Epithelial cell of proximal tubule (primary cell): ENCODE results near the gene PCMT1. TPM values are rescaled to one million over a fixed set of nuclear protein-coding genes. Genes with fewer than 3 reads are reported as not detected.
"Not testable (repeated sequence)": the region's sequence is repeated elsewhere in the genome, so short reads cannot be mapped to it uniquely, and the experiment has no call there.

Source experiments
- DNase-seq: peaks from one replicate; pipeline ENCODE4 v3.0.0-alpha.2; 2011; ENCODE audit warnings: low read depth
- H3K4me3 ChIP-seq: 2 replicates; pipeline ENCODE4 v1.5.1; 2011; ENCODE audit warnings: low read depth, mild to moderate bottlenecking, low read length
- total RNA-seq: library from RNA; depleted of rRNA; stranded (reverse); fragments of >200 nt; gene quantifications from 2 replicates; pipeline ENCODE4 v1.2.3, GENCODE V29; 2015
- TF ChIP-seq, protein P1 (sequence below): conservative IDR thresholded peaks from 2 replicates; pipeline ENCODE4 v1.5.1; 2012; ENCODE audit warnings: low read depth, mild to moderate bottlenecking, low read length

PCMT1 gene
- total RNA-seq, 1 donor from 2014 or later: 110 TPM

DNA sequence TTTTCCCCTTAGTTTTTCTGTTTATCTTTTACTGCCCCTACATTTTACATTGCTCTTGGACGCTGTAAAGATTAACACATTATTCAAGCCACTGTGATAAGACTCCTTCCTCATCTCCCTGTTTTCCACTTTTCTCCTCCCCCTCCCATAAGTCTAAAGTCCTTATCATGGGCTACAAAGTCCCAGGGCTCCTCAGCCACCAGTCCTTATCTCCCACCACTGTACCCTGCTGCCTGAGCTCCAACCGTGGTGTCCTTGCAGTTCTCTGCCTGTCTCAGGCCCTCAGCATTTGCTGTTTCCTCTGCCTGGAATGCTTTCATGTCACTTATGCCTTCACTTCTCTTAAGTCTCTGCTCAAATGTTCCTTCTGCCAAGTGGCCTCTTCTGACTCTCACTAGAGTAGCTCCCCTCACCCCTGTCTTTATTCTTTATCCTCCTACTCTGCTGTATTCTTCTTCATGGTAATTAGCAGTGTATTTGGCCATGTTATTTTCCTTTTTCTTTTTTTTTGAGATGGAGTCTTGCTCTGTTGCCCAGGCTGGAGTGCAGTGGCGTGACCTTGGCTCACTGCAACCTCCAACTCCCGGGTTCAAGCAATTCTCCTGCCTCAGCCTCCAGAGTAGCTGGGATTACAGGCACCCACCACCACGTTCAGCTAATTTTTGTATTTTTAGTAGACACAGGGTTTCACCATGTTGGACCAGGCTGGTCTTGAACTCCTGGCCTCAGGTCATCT, 20.9 kb upstream of the PCMT1 start:
- TF ChIP-seq, protein P1, sequence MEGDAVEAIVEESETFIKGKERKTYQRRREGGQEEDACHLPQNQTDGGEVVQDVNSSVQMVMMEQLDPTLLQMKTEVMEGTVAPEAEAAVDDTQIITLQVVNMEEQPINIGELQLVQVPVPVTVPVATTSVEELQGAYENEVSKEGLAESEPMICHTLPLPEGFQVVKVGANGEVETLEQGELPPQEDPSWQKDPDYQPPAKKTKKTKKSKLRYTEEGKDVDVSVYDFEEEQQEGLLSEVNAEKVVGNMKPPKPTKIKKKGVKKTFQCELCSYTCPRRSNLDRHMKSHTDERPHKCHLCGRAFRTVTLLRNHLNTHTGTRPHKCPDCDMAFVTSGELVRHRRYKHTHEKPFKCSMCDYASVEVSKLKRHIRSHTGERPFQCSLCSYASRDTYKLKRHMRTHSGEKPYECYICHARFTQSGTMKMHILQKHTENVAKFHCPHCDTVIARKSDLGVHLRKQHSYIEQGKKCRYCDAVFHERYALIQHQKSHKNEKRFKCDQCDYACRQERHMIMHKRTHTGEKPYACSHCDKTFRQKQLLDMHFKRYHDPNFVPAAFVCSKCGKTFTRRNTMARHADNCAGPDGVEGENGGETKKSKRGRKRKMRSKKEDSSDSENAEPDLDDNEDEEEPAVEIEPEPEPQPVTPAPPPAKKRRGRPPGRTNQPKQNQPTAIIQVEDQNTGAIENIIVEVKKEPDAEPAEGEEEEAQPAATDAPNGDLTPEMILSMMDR: no peak
- DNase-seq: no peak
- no peak overlapping the region for H3K4me3 ChIP-seq

DNA sequence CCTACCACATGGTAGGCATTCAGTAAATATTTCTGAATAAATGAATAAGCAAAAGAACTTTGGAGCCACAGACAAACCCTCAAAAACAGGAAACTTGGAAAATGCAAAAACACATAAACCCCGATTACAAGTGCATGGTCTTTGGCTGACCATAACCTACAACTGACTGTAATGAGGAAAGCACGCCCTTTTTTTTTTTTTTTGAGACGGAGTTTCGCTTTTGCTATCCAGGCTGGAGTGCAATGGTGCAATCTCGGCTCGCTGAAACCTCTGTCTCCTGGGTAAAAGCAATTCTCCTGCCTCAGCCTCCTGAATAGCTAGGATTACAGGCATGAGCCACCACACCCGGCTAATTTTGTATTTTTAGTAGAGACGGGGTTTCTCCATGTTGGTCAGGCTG, 19.7 kb upstream of the PCMT1 start:
- TF ChIP-seq, protein P1: no peak
- no peak for DNase-seq
- H3K4me3 ChIP-seq: no peak overlapping the region

DNA sequence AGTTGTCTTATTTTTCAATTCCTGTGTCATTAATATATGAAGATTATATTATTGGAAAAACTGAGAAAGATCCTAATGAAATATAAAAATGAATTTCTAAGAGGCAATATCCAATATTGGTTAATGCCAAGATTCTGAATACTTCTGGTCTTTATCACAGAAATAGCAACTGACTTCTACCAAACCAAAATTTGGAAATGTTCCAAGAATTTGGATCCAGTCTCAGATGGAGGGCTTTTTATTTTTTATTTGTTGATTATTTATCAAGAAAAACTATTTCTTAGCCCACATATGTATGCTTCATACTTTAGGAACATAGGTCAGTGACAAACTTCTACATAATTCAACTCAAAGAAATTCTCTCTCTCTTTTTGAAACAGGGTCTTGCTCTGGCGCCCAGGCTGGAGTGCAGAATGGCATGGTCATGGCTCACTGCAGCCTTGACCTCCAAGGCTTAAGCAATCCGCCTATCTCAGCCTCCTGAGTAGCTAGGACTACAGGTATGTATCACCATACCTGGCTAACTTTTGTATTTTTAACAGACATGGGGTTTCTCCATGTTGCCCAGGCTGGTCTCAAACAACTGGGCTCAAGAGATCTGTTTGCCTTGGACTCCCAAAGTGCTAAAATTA, 16.3 kb upstream of the PCMT1 start:
- H3K4me3 ChIP-seq: no peak overlapping the region
- TF ChIP-seq, protein P1: no peak

DNA sequence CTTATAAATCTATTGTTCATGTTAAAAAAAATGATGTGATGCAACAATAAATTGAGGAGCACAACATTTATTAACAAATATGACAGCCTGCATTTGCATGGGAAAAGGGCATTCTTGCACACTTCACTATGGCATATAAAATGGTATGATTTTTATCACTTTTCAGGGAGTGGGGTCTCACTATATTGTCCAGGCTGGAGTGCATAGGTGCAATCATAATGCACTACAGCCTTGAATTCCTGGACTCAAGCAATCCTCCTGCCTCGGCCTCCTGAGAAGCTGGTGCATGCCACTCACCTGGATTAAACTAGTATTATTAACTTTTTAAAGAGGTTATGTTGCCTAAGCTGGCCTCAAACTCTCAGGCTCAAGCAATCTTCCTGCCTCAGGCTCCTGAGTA, 14.6 kb upstream of the PCMT1 start:
- TF ChIP-seq, protein P1: no peak
- no peak overlapping the region for H3K4me3 ChIP-seq
- DNase-seq: no peak

More for the DNA sequence above, 16.3 kb upstream of the PCMT1 start:
- no peak for DNase-seq

DNA sequence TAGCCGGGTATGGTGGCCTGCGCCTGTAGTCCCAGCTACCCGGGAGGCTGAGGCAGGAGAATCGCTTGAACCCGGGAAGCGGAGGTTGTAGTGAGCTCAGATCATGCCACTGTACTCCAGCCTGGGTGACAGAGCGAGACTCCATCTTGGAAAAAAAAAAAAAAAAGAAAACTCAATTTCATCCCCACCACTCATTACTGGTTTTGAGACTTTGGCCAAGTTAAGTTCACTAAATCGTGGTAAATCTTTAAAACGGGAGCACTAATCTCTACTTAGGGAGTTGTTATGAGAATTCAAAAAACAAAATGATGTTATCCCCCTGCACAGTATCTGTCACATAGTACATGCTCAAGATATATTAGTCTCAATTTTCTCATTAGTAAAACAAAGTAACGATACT, 4.3 kb upstream of the PCMT1 start:
- peak overlapping the region; percentile 85 for H3K4me3 ChIP-seq
- not testable (repeated sequence) for DNase-seq

DNA sequence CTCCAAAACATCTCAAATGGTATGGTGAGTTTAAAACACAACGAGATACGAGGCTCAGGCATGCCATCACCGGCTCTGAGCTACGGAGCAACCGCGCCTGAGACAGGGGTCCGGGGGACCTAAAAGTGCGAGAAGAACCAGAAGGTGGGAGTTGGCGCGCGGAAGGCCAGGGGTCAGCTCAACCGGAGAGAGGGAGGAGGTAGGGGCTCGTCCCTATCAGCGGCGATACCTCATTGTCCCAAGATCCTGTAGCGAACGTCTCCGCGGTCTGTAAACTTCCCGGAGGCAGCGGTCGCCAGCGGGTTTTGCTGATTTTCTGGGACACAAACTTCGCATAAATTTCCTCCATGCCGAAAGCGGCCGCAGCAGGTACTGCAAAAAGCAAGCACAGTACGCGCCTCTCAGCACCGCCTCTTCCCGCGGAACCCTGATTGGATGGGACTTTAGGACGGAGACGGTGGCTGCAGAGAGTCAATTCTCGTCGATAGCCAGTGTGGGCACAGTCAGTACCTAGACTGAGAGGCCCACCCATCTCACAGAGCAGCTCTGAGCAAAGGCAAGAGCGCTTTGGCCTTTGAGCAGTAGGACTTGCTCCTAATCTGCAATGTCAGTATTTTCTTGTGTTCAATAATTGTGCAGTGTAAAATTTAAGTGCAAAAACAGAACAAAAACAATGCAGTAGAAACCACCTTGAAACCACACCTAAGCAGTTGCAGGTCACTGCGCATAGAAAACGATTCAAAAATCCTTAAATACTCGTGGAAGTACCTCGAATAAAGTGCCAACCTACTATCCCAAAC, 3.2 kb upstream of the PCMT1 start, which contains the start of gene NUP43:
Gene NUP43, minus strand, starts transcription at position 383 of the 800 bp plus-strand sequence. Its CDS starts 34 bp downstream, at position 349.
- peak; percentile 61 for DNase-seq
- H3K4me3 ChIP-seq: peak within 1 kb of the TSS; percentile 85
- TF ChIP-seq, protein P1: peak; percentile 45

DNA sequence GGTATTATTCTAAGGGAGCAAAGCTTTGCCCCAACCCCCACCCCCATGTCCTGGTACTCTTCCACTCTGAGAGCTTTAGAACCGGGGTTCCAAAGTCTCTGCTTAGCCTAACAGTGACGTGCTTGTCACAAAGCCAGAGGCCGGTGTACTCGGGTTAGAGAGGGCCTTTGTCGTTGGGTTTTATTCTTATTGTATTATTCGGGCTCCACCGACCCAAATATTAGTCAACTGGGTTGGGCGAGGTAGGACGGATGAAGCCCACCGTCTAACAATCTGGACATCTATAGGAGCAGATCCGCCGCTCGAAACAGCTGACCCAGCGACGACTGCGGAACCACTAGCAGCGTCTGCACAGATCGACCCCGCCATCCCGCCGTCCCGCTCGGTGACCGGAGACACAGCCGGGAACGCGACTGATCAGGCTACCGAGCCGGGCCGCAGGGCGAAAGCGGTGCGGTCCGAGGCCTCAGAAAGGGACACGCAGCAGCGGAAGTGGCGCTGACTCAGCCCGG, 403 bp upstream of the PCMT1 start:
- DNase-seq: not testable (repeated sequence)
- peak overlapping the region; percentile 100 for H3K4me3 ChIP-seq
